ENCODE results near the gene PRSS27.
"Not testable (repeated sequence)": the region's sequence is repeated elsewhere in the genome, so short reads cannot be mapped to it uniquely, and the experiment has no call there.

PRSS27 gene

GRCh38 chr16:2696601-2697250 lies 23.3 kb downstream of the PRSS27 start:
- not testable (repeated sequence) for DNase-seq (ENCODE audit: low read depth, low spot score)

GRCh38 chr16:2692948-2693651 lies 26.9 kb downstream of the PRSS27 start:
- no peak for DNase-seq (ENCODE audit: low read depth, low spot score)

- no peak for DNase-seq (ENCODE audit: low read depth, low spot score)
Measured at GRCh38 chr16:2692251-2692947, 27.6 kb downstream of the PRSS27 start.

- DNase-seq (ENCODE audit: low read depth, low spot score), result no peak
Measured at GRCh38 chr16:2691491-2692248, 28.4 kb downstream of the PRSS27 start.

- no peak for DNase-seq (ENCODE audit: low read depth, low spot score)
Measured at GRCh38 chr16:2690852-2691251, 29.2 kb downstream of the PRSS27 start.

- DNase-seq (ENCODE audit: low read depth, low spot score), result no peak
Measured at GRCh38 chr16:2689968-2690801, 29.8 kb downstream of the PRSS27 start.

- not testable (repeated sequence) for DNase-seq (ENCODE audit: low read depth, low spot score)
Measured at GRCh38 chr16:2689422-2689821, 30.6 kb downstream of the PRSS27 start.

- DNase-seq (ENCODE audit: low read depth, low spot score), result no peak
Measured at GRCh38 chr16:2687531-2688308, 32.3 kb downstream of the PRSS27 start.

GRCh38 chr16:2686912-2687507 lies 33.0 kb downstream of the PRSS27 start:
- no peak for DNase-seq (ENCODE audit: low read depth, low spot score)

GRCh38 chr16:2686075-2686474 lies 33.9 kb downstream of the PRSS27 start:
- DNase-seq (ENCODE audit: low read depth, low spot score), result not testable (repeated sequence)

GRCh38 chr16:2683041-2683440 lies 37.0 kb downstream of the PRSS27 start:
- DNase-seq (ENCODE audit: low read depth, low spot score), result not testable (repeated sequence)

GRCh38 chr16:2682209-2683021 lies 37.6 kb downstream of the PRSS27 start, which contains the start of gene KCTD5:
Gene KCTD5, plus strand, starts transcription at chr16:2682523. Its CDS starts 26 bp downstream, at chr16:2682549.
- peak; percentile 75 for DNase-seq (ENCODE audit: low read depth, low spot score)

GRCh38 chr16:2680360-2680759 lies 39.7 kb downstream of the PRSS27 start:
- DNase-seq (ENCODE audit: low read depth, low spot score), result not testable (repeated sequence)

- not testable (repeated sequence) for DNase-seq (ENCODE audit: low read depth, low spot score)
Measured at GRCh38 chr16:2679902-2680301, 40.1 kb downstream of the PRSS27 start.

- DNase-seq (ENCODE audit: low read depth, low spot score), result not testable (repeated sequence)
Measured at GRCh38 chr16:2678206-2678965, 41.6 kb downstream of the PRSS27 start.

- DNase-seq (ENCODE audit: low read depth, low spot score), result not testable (repeated sequence)
Measured at GRCh38 chr16:2676937-2677336, 43.1 kb downstream of the PRSS27 start.

- no peak for DNase-seq (ENCODE audit: low read depth, low spot score)
Measured at GRCh38 chr16:2675714-2676113, 44.3 kb downstream of the PRSS27 start.

GRCh38 chr16:2675021-2675420 lies 45.0 kb downstream of the PRSS27 start:
- no peak for DNase-seq (ENCODE audit: low read depth, low spot score)

Measured in iPS DF 19.7 (cell line).